ENCODE results near the gene MCHR2.

DNA sequence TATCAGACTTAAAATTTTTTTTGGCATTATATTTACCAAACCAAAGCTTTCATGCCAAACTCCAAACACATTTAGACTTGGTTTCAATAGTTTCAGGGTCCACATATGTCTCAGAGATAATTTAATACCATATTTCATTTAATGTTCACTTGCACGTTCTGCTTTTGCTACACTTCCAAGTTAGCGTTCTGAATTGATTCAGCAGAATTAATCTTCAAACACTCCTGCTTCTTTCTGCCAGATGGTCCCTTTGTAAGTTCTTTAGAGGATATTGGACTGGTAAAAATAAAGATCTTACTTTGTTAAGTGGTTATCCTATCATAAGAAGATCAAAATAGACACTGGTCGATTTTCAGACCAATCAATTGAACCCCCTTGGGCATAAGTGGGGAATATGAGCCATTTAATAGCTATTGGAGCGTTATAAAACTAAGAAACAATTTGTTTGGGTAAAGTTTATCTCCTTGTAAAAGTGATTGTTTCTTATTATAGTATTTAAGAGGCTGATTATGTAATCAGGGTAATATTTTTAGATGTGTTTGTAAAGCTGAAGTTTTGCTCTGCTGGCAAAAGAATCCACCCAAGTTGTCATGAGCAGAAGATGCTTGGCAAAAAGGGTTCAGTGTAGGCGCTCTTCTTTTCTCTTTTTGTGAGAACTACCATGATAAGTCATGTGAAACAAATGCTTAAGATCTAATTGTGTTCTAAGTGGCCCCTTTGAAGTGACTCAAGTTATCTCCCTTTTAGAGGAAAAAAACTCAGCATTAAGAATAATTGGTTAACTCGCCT lies 92.2 kb downstream of the MCHR2 start:
- TF ChIP-seq, protein P1, sequence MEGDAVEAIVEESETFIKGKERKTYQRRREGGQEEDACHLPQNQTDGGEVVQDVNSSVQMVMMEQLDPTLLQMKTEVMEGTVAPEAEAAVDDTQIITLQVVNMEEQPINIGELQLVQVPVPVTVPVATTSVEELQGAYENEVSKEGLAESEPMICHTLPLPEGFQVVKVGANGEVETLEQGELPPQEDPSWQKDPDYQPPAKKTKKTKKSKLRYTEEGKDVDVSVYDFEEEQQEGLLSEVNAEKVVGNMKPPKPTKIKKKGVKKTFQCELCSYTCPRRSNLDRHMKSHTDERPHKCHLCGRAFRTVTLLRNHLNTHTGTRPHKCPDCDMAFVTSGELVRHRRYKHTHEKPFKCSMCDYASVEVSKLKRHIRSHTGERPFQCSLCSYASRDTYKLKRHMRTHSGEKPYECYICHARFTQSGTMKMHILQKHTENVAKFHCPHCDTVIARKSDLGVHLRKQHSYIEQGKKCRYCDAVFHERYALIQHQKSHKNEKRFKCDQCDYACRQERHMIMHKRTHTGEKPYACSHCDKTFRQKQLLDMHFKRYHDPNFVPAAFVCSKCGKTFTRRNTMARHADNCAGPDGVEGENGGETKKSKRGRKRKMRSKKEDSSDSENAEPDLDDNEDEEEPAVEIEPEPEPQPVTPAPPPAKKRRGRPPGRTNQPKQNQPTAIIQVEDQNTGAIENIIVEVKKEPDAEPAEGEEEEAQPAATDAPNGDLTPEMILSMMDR (optimal IDR thresholded peaks at IDR 0.05 in 1 of 3, IDR thresholded peaks at IDR 0.05 in 1 of 3, conservative IDR thresholded peaks at IDR 0.05 in 1 of 3; ENCODE audit: extremely low read depth in 1 of 3, insufficient read depth in 2 of 3, low read length in 3 of 3) = no peak
- TF ChIP-seq EZH2 (IDR thresholded peaks at IDR 0.05; ENCODE audit: low read length) = no peak

Data from keratinocyte (primary cell).